Measurements from ENCODE around the gene PLS1. TPM values are rescaled to one million over a fixed set of nuclear protein-coding genes. Genes with fewer than 3 reads are reported as not detected.

PLS1 gene
- total RNA-seq, 4 donors from 2014 or later: 13.5 to 27.8 (median 19.3) TPM

DNA sequence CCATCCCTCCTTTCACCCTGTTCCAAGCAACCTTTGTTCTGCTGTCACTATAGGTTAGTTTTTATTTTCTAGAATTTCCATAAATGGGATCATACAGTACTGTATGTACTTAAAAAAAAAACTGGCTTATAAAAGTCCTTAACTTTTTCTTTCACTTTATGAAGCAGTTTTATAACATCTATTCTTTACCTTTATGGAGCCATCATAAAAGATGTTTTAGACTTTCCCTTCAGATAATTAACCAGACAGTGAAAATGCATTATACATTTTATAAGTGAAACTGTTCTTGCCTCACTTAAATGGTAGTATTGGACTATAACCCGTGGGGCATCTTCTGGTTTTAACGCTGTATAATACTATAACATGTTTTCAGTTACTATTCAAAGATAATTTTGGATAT, 26.2 kb downstream of the PLS1 start:
- no peak for TF ChIP-seq POLR2A (IDR thresholded peaks at IDR 0.05)
- TF ChIP-seq, protein P1, sequence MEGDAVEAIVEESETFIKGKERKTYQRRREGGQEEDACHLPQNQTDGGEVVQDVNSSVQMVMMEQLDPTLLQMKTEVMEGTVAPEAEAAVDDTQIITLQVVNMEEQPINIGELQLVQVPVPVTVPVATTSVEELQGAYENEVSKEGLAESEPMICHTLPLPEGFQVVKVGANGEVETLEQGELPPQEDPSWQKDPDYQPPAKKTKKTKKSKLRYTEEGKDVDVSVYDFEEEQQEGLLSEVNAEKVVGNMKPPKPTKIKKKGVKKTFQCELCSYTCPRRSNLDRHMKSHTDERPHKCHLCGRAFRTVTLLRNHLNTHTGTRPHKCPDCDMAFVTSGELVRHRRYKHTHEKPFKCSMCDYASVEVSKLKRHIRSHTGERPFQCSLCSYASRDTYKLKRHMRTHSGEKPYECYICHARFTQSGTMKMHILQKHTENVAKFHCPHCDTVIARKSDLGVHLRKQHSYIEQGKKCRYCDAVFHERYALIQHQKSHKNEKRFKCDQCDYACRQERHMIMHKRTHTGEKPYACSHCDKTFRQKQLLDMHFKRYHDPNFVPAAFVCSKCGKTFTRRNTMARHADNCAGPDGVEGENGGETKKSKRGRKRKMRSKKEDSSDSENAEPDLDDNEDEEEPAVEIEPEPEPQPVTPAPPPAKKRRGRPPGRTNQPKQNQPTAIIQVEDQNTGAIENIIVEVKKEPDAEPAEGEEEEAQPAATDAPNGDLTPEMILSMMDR (IDR thresholded peaks at IDR 0.05): no peak
- no peak overlapping the region for H3K27ac ChIP-seq
- WGBS, 2 donors: 88% methylated on average over 2 of the region's 2 CpGs

DNA sequence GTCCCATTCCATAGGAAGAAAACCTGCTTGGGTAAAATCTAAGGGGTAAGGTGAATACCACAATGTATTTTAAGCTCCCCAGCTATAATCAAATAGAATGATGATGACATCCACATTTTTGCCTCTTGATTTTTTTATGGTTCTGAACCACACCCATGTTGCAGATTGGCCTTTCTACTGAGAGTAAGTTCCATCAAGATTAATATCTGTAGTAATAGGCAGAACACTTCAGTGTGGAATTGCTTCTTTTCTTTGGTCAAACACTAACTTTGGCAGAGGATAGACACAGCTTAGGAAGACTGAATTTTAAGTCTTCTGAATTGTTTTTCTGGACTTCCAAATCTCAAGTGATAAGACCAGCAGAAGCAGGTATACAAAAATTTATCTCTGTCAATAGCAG, 27.0 kb downstream of the PLS1 start:
- DNase-seq: no peak
- TF ChIP-seq, protein P1 (IDR thresholded peaks at IDR 0.05): no peak
- no peak for TF ChIP-seq POLR2A (IDR thresholded peaks at IDR 0.05)
- intact Hi-C loops (cut with DNase I): no loop called here
- H3K4me1 ChIP-seq: peaks cover 0 to 10% (median 5%) of the 10 kb centered on the region in 3 donors
- no peak overlapping the region for H3K27ac ChIP-seq
- H3K27me3 ChIP-seq: no peaks in the 10 kb centered on the region
- no peaks in the 10 kb centered on the region for H3K36me3 ChIP-seq
- H3K4me3 ChIP-seq: no peak overlapping the region
- H3K9me3 ChIP-seq: no peaks in the 10 kb centered on the region

More for the DNA sequence above, 26.2 kb downstream of the PLS1 start:
- H3K9me3 ChIP-seq: no peaks in the 10 kb centered on the region
- H3K36me3 ChIP-seq: no peaks in the 10 kb centered on the region
- DNase-seq: no peak
- no peaks in the 10 kb centered on the region for H3K27me3 ChIP-seq
- intact Hi-C loops (cut with DNase I): no loop called here
- H3K4me1 ChIP-seq: peaks cover 0 to 10% (median 5%) of the 10 kb centered on the region in 3 donors
- no peak overlapping the region for H3K4me3 ChIP-seq

DNA sequence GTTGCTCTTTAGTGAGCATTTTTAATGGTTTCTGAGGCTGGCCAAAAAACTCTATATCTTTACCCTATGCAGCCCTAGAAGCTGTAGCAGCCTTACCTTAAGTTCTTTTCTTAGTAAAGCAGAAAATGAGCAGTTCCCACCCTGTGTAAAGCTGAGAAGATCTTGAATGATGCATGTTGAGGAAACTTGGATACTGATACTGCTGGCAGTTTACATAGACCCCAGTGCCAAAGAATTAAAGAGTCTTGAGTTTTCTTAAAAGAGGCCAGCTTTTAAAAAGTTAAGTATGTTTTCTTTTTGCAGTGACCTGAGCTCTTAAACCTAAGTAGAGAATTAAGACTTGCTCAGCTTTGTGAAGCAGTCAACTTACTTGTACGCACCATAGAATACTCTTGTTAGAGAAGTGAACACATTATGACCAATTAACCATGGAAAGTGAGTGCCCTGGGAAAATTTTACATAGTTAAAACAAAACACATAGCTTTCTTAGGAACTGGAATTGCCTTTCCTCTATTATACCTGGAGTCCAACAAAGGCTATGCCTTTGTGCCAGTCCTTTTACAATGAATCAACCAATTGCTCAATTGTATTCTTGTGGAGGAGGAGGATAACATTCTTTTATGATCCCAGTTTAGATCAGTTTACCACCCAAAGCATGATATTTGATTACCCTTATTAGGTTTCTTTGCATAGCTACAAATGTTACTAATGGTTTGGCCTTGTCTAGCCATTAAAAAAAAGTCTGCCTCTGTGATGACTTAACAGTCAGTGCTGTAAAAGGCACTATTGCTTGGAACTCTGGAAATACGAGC, 28.4 kb downstream of the PLS1 start:
- Histone ChIP-seq H3K4me3 (no peak overlapping the region), H3K27ac (no peak overlapping the region), H3K4me1 (no peaks in the 10 kb centered on the region), H3K36me3 (no peaks in the 10 kb centered on the region), H3K9me3 (no peaks in the 10 kb centered on the region), H3K27me3 (no peaks in the 10 kb centered on the region)
- DNase-seq: no peak
- intact Hi-C loops (cut with DNase I): no loop called here
- TF ChIP-seq, protein P1 (IDR thresholded peaks at IDR 0.05): no peak
- no peak for TF ChIP-seq POLR2A (IDR thresholded peaks at IDR 0.05)
- WGBS, 2 donors: 85 to 91% methylated on average over 2 of the region's 2 CpGs

DNA sequence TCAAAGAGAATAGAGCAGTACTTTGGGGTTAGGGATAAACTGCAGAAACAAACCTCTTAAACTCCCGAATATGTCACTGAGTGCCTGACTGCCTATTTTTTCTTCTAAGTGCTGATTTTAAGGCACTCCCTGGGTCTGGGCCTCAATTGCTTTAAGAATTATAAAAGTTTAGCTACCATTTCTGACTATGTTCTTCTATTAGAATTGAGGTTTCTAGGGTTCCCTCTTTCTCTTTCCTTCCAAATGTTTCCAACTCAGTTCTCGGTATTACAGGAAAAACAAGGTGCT, 28.9 kb downstream of the PLS1 start:
- H3K4me1 ChIP-seq: no peaks in the 10 kb centered on the region
- WGBS, 2 donors: 88 to 94% methylated on average over 2 of the region's 2 CpGs
- no peak overlapping the region for H3K27ac ChIP-seq
- H3K36me3 ChIP-seq: no peaks in the 10 kb centered on the region
- intact Hi-C loops (cut with DNase I): no loop called here
- no peak overlapping the region for H3K4me3 ChIP-seq
- H3K27me3 ChIP-seq: no peaks in the 10 kb centered on the region
- no peaks in the 10 kb centered on the region for H3K9me3 ChIP-seq
- DNase-seq: no peak
- TF ChIP-seq POLR2A (IDR thresholded peaks at IDR 0.05): no peak
- TF ChIP-seq, protein P1 (IDR thresholded peaks at IDR 0.05): no peak

DNA sequence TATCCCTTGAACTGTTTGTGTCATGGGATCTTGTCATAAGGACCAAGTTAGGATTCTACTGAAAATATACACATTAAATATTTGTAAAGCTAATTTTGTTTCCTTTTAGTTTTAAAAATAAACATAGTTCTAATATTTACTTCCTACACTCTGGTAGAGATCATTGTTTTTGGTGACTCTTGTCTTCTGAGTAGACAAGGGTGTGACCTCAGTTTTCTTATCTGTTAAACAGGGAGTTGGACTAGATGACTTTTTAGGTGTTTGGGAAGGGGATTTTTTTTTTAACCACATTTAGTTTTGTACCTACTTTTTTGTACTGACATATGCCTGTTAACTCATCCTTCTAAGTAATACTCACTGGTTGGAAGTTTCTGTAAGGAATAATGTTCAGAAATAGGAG, 30.8 kb downstream of the PLS1 start:
- Histone ChIP-seq H3K4me3 (no peak overlapping the region), H3K27me3 (no peaks in the 10 kb centered on the region), H3K36me3 (no peaks in the 10 kb centered on the region), H3K4me1 (no peaks in the 10 kb centered on the region), H3K27ac (no peak overlapping the region), H3K9me3 (no peaks in the 10 kb centered on the region)
- no peak for DNase-seq
- intact Hi-C loops (cut with DNase I): no loop called here
- TF ChIP-seq, protein P1 (IDR thresholded peaks at IDR 0.05): no peak
- no peak for TF ChIP-seq POLR2A (IDR thresholded peaks at IDR 0.05)
